Activated CD8-positive, alpha-beta memory T cell treated with anti-CD3 and anti-CD28 coated beads for 1 hour (primary cell): ENCODE results near the gene TMEM59L.

Experiments used
- DNase-seq, 2 donors: peaks; one replicate each; pipeline ENCODE4 v3.0.0-alpha.2; 2020; ENCODE audit warnings: low read depth in 1 of 2; ENCODE audit errors: extremely low read depth in 1 of 2

Gene TMEM59L

GRCh38 chr19:18608102-18608804 is 4.4 kb upstream of the TMEM59L start:
- DNase-seq, result no peak

- no peak for DNase-seq
Observed at GRCh38 chr19:18608805-18609716, 3.6 kb upstream of the TMEM59L start.

GRCh38 chr19:18609717-18610051 is 3.0 kb upstream of the TMEM59L start:
- DNase-seq, result no peak

DNA sequence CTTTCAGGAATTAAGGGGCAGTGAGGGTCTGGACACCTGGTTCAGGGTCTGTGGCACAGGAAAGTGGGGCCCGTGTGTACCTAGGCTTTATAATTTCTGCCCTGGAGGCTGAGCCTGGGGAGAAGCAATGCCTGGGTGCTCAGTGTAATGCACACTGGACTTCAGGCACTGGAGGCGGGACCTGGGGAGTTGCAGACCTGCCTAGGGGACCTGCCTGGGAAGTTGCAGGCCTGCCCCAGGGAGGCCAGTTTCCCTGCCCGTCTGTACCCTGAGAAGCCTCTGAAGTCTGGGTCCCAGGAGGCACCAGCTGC is 2.5 kb upstream of the TMEM59L start:
- DNase-seq, result no peak

DNA sequence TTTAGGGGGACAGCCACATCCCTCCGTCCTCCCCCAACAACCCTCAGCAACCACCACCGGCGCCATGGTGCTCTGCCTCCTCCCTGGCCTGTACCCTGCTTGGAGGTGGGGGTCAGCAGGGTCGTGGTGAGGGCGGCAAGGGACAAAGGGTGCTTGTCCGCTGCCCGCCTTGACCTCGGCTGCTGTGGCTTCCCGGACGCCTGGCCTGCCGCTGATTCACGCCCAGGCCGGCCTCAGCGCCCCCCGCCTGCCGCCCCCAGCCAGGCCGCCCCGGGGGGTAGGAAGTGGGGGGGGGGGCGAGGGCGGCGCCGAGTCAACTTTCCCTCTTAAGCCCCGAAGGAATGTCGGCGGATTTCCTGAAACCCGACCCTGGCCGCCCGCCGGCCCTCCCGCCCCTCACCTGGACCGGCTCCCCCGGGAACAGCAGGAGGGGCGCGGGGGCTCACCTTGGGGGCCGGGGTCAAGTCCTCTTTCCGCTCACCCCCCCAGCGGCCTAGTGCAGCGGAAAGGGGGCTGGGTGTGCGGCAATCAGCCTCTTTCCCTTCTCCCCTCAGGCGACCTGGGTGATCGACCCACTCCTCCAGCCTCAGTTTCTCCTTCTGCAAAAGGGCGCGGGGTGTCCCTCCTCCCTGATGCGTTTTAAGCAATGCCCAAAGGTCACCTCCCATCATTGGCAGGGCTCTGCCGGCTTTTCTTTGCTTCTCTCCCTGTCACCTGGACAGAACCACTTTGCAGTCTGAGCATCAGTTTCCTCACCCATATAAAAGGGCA is 1.9 kb upstream of the TMEM59L start:
- no peak for DNase-seq

GRCh38 chr19:18611327-18612050 is 1.2 kb upstream of the TMEM59L start:
- DNase-seq, result no peak

DNA sequence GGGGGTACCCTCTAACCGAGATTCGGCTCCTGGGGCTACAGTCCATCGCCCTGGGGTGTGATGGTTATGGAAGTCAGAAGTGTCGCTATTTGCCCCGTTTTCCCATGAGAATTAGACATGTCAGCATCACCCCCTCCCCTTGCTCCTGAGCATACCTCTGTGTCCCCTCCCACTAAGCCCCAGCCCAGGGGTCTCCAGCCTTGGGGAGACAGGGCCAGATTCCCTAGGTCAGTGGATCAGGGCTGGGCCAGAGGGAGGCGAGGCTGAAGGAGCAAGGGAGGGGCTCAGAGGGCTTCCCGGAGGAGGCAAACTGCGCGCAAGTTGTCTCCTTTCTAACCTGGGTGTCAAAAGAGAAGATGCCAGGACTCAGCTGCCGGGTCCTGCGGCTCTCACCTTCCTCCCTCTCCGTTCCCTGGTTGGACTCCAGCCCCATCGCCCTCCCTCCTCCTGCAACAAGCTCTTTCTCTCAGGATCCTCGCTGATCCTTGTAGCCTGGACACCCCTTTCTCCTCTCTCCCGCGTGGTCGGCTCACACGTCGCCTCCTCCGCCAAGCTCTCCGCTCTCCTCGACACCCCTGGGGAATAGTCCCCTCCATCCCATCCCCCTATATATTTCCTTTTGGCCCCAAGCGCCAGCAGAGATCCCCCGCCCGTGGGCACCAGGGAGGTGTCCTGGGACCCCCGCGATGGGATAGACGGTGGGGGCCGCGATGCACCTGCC is 459 bp upstream of the TMEM59L start:
- DNase-seq, result no peak

DNA sequence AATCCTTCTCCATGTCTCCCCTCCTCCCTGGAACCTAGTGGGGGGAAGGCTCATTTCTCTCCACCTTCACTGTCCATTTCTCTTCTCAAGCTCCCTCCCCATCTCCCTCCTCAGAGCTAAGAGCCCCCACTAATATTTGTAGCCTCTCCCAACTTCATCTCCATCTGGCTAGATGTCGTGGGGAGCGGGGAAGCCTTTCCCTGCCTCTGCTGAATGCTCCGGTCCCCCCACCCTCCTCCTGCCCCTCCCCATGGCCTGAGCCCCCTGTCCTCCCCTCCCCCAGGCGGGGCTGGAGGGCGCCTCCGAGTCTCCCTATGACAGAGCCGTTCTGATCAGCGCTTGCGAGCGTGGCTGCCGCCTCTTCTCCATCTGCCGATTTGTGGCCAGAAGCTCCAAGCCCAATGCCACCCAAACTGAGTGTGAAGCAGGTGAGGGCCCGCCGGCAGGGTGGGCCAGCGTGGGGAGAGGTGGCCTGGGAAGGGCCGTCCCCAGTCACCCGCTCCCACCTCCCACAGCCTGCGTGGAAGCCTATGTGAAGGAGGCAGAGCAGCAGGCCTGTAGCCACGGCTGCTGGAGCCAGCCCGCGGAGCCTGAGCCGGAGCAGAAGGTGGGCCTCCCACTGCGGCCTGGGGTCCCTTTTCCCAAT is 1.0 kb downstream of the TMEM59L start:
- no peak for DNase-seq

- no peak for DNase-seq
Observed at GRCh38 chr19:18616023-18616422, 3.4 kb downstream of the TMEM59L start.

DNA sequence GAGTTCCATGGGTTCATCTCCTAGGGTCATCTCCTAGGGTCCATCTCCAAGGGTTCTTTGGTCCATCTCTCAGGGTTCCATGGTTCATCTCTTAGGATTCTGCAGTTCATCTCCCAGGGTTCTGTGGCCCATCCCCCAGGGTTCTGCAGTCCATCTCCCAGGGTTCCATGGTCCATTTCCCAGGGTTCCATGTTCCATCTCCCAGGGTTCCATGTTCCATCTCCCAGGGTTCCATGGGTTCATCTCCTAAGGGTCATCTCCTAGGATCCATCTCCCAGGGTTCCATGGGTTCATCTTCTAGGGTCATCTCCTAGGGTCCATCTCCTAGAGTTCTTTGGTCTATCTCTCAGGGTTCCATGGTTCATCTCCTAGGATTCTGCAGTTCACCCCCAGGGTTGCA is 4.9 kb downstream of the TMEM59L start:
- DNase-seq, result no peak

GRCh38 chr19:18618236-18618635 is 5.6 kb downstream of the TMEM59L start:
- no peak for DNase-seq

DNA sequence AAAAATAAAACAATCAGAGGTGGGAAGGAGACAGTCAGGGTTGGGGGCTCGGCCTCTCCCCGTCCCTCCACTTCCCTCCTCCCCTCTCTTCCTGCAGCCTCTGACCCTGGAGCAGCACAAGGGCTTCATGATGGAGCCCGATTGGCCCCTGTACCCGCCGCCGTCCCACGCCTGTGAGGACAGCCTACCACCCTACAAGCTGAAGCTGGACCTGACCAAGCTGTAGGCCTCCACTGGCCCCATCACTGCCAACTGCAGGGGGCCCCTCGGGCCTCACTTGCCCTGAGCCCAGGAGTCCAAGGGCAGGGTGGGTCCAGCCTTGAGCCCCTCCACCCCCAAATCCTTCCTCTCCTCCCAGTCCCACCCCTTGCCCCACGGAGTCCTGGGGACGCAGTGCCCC is 7.6 kb downstream of the TMEM59L start:
- no peak for DNase-seq

DNA sequence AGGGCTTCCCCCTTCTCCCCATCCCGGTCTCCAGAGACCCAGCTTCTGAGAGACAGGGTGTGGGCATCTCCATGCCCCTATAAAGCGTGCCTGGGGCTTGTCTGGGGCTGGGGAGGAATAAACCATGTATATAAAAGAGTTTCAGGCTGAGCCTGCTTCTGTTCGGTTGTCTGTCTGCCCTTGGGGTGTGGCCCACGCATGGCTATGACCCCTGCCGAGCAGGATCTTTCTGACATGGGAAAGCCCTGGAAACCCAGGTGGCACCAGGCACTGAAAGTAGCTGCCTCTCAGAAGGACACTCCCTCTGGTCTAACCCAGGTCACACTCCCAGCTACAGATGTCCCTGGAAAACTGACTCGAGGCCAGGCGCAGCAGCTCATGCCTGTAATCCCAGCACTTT is 8.2 kb downstream of the TMEM59L start:
- no peak for DNase-seq

DNA sequence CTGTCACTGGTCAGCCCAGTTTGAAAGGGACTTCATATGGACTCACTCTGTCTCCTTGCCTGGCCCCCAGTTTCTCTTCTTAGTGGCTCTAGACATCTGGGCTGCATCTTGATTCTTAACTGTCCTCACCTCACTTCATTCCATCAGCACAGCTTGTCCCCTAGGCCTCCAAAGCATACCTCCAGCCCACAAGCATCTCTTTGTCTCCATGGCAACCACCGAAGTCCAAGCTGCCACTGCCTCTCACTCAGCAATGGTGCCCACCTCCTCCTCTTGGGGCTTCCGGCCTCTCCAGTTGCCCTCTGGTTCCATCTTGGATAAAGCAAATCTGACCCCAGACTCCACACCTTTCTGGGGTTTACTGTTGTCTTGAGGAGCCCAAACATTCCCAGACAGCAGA is 14.2 kb downstream of the TMEM59L start:
- no peak for DNase-seq

GRCh38 chr19:18629166-18630088 is 16.8 kb downstream of the TMEM59L start:
- DNase-seq, result no peak

- no peak for DNase-seq
Observed at GRCh38 chr19:18633321-18633720, 20.7 kb downstream of the TMEM59L start.

DNA sequence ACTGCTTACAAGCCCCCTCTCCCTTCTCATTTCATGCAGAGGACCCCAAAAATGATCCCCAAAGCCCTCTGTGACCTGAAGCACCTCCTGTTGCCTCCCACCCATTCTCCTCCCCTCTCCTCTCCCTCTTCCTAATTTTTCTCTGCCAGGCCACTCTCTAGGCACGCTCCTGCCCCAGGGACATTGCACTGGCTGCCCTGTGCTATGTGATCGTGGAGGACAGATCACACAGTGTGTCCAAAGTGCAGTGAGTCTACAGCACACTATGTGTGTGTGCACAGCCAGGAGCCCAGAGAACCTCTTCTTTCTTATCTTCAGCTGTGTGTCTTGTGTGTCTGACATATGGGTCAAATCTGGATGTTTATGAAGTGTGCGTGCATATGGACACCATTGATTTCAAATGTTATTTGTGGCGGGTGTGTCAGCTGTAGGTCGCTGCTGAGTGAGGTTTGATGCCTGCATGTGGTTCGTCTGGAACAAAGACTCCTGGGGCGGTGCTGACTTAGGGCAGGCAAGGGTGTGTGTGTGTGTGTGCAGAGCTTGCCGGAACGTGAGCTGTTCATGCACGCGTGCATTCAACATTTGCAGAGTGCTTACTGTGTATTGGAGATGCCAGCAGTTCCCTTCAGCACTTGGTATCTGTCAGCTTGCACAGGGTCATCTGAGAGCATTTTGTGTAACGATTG is 22.1 kb downstream of the TMEM59L start:
- DNase-seq, result no peak

DNA sequence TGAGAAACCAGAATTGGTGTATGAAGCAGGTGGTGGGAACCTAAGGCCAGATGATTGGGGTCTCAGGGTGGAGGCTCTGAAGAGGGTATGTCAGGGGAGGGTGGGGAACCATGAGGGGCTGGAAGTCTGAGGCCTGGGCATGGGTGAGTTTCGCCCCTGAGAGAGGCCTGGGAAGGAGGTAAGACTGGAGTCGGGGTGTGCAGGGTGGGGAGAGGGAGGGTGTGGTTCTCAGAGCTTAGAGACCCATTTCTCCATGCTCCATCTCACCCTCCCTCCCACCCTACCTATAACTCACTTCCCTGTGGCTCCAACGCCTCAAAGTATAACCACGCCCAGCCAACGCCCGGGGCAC is 23.1 kb downstream of the TMEM59L start:
- DNase-seq, result no peak
